Activated CD4-positive, alpha-beta T cell treated with anti-CD3 and anti-CD28 coated beads, Interleukin-2, Interleukin-6, amounts not matched to agents 100 ng/mL and 50 ng/mL, durations not matched to agents 16 hours and 8 hours (primary cell): ENCODE measurements around the gene RECQL5.

ENCODE experiments used
- DNase-seq: peaks from one replicate; pipeline ENCODE4 v3.0.0-alpha.2; 2020

The RECQL5 gene

GRCh38 chr17:75666959-75667790 is at the start of gene RECQL5, which contains the start of gene SAP30BP:
RECQL5 (minus strand) TSS chr17:75667154; CDS start chr17:75666557, 597 bp downstream.
SAP30BP (plus strand) TSS chr17:75667338; CDS start chr17:75667373, 35 bp downstream.
- DNase-seq: peak; percentile 98

GRCh38 chr17:75712446-75712845 is 45.5 kb upstream of the RECQL5 start:
- no peak for DNase-seq

DNA sequence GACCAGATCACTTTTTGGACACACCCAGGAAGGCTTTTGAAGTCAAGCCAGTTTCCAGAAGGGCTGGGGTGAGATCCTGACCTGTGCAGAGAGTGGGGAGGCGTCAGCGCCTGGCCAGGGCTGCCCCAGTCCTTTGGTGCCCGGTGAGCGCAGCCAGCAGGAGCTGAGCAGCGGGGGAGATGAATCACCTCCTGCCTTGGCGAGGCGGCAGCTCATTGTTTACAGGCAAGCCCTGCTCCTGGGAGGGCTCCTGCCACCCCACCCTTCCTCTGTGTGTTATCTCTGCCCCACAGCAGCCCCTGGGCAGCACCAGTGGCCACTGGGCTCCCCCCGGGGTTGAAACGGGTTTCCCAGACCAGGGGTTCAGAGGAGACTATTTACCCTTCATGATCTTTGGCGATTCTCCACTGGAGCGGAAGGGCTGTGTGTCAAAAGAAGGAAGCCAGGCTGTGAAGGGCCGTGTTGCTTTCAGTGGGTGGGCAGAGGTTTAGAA is 40.2 kb upstream of the RECQL5 start:
- DNase-seq: no peak

GRCh38 chr17:75706042-75706728 is 39.2 kb upstream of the RECQL5 start:
- no peak for DNase-seq

DNA sequence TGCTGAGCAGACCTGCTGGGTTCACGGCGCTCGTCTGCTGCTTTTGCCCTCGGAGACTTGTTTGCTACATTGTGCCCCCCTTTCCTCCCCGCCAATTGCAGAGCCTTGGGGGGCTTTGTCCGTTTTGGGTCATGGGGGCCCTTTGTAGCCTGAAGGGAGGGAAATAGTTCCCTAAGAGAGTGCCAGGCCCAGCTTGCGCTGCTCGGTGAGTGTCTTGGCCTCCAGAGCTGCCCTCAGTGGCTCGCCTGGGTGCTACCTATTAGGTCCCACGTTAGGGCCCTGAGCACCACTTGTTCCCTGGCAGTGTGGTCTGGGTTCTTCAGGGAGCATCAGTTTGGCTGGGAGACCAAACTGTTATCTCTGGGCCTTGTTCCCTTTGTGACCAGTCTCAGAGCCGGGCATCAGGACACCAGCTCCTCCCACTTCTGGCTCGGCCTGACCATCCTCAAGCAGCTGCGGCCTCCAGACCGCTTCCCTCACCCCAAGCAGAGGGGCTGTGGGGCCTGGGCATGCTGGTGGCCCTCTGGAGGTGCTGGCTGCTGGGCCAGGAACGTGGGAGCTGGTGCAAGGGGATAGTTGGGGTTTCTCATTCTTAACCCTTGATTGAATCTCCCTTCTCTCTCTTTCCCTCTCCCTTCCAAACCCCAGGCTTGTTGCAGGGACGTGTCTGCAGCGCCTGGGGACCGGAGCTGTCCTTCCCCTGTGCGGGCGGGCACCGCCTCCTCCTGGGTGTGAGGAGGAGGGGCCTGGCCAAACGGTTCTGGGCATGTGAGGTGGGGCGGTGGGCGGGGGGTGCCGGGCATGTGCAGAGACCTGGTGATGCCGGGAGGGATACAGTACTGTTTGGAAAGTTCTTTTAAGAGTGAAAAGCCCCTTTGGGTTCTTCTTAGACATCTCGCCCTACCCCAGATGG is 38.3 kb upstream of the RECQL5 start:
- DNase-seq: no peak

DNA sequence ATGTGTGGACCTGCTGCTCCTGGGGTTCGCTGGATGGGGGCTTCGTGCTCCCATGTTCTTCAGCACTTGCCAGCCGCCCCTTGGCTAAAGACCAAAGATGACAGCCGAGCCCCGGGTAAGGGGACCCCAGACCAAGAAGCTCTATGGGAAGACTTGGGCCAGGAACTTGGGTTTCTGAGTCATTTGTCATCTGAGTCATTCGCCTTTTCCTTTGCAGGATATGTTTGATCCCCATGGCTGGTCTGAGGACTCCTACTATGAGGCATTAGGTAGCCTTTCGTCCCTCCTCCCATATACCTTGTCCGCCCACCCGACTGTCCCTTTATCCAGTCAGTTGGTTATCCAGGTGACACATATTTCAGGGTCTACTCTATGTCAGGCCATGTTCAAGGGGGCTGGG is 36.6 kb upstream of the RECQL5 start:
- DNase-seq: no peak

- no peak for DNase-seq
Observed at GRCh38 chr17:75703191-75703590, 36.2 kb upstream of the RECQL5 start.

DNA sequence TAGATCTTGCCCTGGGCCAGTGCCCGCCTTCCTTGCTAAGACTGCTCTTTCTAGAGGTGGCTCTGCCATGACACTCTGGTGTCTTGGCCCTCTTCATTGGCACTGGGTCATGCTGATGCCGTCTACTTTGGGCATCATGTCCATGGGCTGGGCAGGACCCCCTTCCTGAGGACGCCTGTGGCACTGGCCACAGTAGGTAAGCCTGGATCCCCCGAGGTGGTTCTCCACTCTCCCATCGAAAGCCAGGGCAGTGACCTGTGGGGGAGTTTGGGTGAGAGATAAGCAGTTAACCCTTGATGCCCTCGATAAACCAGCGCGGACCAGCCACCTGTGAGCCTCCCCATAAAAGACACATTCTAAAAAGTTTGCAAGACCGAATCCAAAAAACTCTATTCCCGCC is 34.3 kb upstream of the RECQL5 start:
- no peak for DNase-seq

DNA sequence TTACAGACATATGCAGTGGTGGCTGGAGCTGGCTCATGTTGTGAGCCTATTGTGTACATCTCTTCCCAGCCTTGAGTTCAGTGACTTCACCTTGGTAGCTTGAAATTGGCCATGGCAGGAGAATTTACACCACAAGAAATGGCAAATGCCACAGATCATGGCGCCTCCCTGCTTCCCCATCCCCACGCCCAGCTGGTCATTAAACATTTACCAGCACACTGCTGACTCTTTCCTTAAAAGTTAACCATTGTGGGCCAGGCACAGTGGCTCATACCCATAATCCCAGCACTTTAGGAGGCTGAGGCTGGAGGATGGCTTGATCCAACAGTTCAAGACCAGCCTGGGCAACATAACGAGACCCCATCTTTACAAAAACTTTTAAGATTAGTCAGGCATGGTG is 31.7 kb upstream of the RECQL5 start:
- DNase-seq: no peak

DNA sequence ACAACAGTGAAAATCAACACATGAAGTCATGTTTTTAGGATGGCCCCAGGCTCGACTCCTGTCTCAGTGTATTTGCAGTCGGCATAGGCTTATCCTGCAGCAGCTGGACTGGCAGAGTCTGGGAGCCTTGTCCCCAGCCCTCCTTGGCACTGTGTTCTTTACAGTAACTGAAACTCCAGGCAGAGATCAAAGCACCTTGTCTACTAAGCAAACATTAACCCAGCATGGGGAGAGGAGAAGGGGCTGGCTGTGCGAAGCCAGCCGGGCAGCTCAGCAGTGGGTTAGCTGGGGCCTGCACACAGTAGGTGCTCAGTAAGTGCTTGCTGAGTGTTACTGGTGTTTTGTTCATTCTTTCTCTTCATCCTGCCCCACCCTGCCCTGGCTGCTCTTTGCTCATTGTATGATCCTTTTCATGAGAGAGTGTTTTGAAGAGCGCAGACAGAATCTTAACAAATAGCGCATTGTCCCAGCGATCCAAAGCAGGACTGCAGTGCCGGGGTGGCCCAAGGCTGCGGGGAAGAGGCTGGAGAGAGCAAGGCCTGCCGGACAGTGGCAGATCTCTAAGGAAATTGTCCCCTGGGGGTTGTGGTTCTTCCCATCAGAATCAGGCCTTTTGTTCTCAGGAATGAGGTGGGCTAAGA is 30.8 kb upstream of the RECQL5 start:
- DNase-seq: no peak

DNA sequence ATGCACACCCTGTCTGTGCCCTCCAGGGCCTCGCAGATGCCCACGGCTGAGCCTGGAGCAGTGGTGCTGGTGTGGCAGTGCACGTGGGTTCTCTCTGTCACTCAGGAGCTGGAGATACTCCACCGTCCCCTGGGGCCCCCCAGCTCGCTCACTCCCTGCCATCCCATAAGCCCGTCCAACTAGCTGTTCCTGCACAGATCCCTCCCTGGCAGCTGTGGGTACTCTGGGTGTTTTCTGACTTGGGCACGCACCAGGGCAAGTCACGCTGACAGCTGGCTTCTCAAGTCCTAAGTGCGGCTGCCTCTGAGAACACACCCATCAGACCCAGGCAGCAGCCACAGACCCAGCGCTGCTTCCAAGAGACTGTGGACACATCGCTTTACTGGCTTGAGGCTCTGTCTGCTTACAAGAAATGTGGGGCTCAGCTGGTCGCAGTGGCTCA is 28.9 kb upstream of the RECQL5 start:
- DNase-seq: no peak

GRCh38 chr17:75695141-75695829 is 28.3 kb upstream of the RECQL5 start:
- DNase-seq: no peak

DNA sequence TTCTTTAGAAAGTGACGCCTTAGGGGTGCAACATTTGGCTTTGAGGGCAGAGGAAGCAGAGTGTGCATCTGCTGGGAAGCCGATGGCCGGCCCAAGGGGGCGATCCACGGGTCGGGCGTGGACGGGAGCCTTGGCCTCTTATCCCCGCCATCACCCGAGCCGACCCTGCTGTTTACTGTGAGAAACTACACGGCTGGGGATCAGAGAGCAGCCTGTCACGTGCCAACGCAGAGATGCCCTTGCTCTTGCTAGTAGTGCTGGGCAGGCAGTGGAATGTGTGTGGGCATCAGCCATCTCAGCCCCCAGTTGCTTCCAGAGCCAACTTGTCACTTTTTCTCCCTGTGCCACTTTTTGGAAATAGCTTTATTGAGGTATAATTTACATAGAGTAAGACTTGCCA is 27.6 kb upstream of the RECQL5 start:
- DNase-seq: no peak

DNA sequence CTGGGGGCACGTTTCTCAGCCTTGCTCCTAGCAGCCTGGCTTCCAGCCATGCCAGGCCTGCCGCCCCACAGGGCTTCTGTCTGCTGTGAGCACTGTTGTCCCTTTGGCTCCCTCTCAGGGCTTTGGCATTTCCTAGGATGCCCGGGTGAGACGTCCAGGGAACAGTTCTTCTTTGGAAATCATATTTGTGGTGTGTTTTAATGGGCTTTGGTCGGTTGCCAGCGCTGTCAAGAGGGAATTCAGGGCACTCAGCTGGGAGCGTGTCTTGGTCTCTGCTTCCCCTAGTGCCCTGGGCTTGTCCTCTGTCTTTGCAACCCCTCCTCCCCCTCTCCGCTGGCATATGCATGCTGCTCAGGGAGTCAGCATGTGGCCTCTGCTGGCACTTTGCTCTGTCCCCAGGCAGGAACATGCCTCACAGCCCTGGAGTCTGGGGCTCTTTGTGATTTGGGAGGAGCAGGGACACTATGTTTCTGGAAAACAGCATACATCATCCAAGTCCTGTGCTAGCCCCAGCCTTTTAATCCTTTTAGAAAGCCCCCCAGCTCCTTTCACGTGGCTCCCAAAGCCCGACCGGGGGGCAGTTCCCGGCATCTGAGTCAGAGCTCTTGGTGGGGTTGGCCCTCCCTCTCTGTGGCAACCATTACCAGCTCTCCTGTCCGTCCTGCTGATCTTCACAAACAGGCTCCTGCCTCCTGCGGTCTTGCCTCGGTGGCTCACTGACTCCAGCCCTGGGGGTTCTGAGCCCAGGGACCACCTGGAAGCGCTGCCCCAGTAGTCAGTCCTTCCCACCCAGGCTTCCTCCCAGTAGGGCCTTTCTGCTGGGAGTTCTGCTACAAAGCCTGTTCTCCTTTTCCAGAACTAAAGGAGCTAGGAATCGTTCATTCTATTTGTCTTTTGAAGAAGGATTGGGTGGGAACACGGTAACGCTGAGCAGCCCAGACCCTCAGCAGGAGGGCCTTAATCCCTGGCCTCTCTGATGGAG is 26.8 kb upstream of the RECQL5 start:
- DNase-seq: no peak

GRCh38 chr17:75692976-75693375 is 26.0 kb upstream of the RECQL5 start:
- no peak for DNase-seq

GRCh38 chr17:75691801-75692626 is 25.1 kb upstream of the RECQL5 start:
- DNase-seq: no peak

- peak; percentile 70 for DNase-seq
Observed at GRCh38 chr17:75691371-75691791, 24.4 kb upstream of the RECQL5 start.

GRCh38 chr17:75689441-75689873 is 22.5 kb upstream of the RECQL5 start:
- DNase-seq: peak; percentile 60

GRCh38 chr17:75688209-75688825 is 21.4 kb upstream of the RECQL5 start:
- peak; percentile 40 for DNase-seq
